HepG2 (cell line): Measurements from ENCODE around the gene CXCR5. TPM values are rescaled to one million over a fixed set of nuclear protein-coding genes. Genes with fewer than 3 reads are reported as not detected.

ENCODE experiments used
- ATAC-seq: fragments of 200-7000 bp; cut with Tn5 transposase; 3 replicates; pipeline ENCODE4 v1.9.1; 2020; ENCODE audit warnings: mild to moderate bottlenecking, moderate library complexity
- BruUV-seq: library from RNA; stranded (reverse); fragments of 400-500 nt; replicated peaks from 2 replicates; lab custom pipeline; 2021; lab: Mats Ljungman, UMichigan
- CTCF ChIA-PET: fragments of 300-600 bp; formaldehyde crosslinking; extraction: SDS; loops from one replicate; lab custom pipeline; 2021; ENCODE audit warnings: low total read pairs, inconsistent platforms, low intra/inter-chr PET ratio; lab: Yijun Ruan, JAX
- POLR2A ChIA-PET: fragments of 350-600 bp; sonication (Branson Sonifier 250); formaldehyde crosslinking; loops from one replicate; lab custom pipeline; 2020; ENCODE audit warnings: antibody characterized with exemption, inconsistent platforms; lab: Yijun Ruan, JAX
- DNase-seq: peaks from one replicate; pipeline ENCODE4 v3.0.0-alpha.2; 2015; ENCODE audit warnings: low spot score
- FAIRE-seq: peaks from 3 replicates; lab custom pipeline; 2011; peaks lifted over from hg19 to GRCh38; lab: Jason Lieb, UNC
- H2AFZ ChIP-seq: one replicate; pipeline ENCODE4 v1.6.1; 2011; ENCODE audit warnings: low read length, inconsistent platforms
- H3K27ac ChIP-seq: fragments of 300-600 bp; 3 replicates; pipeline ENCODE4 v1.8.0; 2011; ENCODE audit warnings: mixed run types, mild to moderate bottlenecking, mixed read lengths, low read length, inconsistent platforms; ENCODE audit not compliant: insufficient read depth; ENCODE audit errors: extremely low read length
- H3K27me3 ChIP-seq, 2 experiments: fragments of 200-600 bp in 1 of 2; 2 replicates in 1 of 2; 3 replicates in 1 of 2; pipeline versions ENCODE4 v1.6.0 to v1.8.0; 2011; ENCODE audit warnings: low read length in 2 of 2, mild to moderate bottlenecking in 2 of 2, moderate library complexity in 2 of 2, inconsistent platforms in 1 of 2; ENCODE audit not compliant: insufficient read depth in 2 of 2, control insufficient read depth in 1 of 2
- H3K36me3 ChIP-seq, 2 experiments: fragments of 200-600 bp in 1 of 2; replicated peaks in 1 of 2; 2 replicates in 1 of 2; 3 replicates in 1 of 2; pipeline versions ENCODE4 v1.5.1 to v1.8.0; 2011; ENCODE audit warnings: low read length in 2 of 2, inconsistent platforms in 1 of 2; ENCODE audit not compliant: insufficient read depth in 2 of 2, control insufficient read depth in 1 of 2
- H3K4me1 ChIP-seq: 2 replicates; pipeline ENCODE4 v1.5.1; 2012; ENCODE audit warnings: low read length, inconsistent platforms; ENCODE audit not compliant: insufficient read depth
- H3K4me2 ChIP-seq: 2 replicates; pipeline ENCODE4 v1.6.0; 2011; ENCODE audit warnings: low read depth, low read length, inconsistent platforms
- H3K4me3 ChIP-seq, 3 experiments: fragments of 200-600 bp in 1 of 3; sonication (generic), shearing (Covaris generic) in 1 of 3; replicated peaks in 1 of 3; 2 replicates each; pipeline ENCODE4 v1.5.1; 2011 to 2016; ENCODE audit warnings: low read length in 3 of 3, inconsistent platforms in 2 of 3, low read depth in 2 of 3, mild to moderate bottlenecking in 2 of 3, control low read depth in 1 of 3, mixed read lengths in 1 of 3; ENCODE audit not compliant: insufficient read depth in 1 of 3
- H3K79me2 ChIP-seq: one replicate; pipeline ENCODE4 v1.6.1; 2011; ENCODE audit warnings: low read length, inconsistent platforms; ENCODE audit not compliant: insufficient read depth
- H3K9ac ChIP-seq: 2 replicates; pipeline ENCODE4 v1.6.0; 2011; ENCODE audit warnings: mild to moderate bottlenecking, low read depth, low read length, inconsistent platforms; ENCODE audit not compliant: insufficient read depth
- H3K9me3 ChIP-seq: 2 replicates; pipeline ENCODE4 v1.5.1; 2012; ENCODE audit warnings: mild to moderate bottlenecking, low read length
- H4K20me1 ChIP-seq: 2 replicates; pipeline ENCODE4 v1.6.0; 2011; ENCODE audit warnings: inconsistent platforms, mild to moderate bottlenecking, low read length, moderate library complexity; ENCODE audit not compliant: insufficient read depth
- CERS6 ChIP-seq: sonication (generic); formaldehyde crosslinking; IDR thresholded peaks from 2 replicates; pipeline ENCODE4 v1.5.0; 2020; ENCODE audit warnings: missing genetic modification reagents
- CHD2 ChIP-seq: IDR thresholded peaks from 2 replicates; pipeline ENCODE4 v1.6.1; 2011; ENCODE audit warnings: low read depth, low read length, improper control_type of control experiment
- ETV6 ChIP-seq: sonication (generic); formaldehyde crosslinking; conservative IDR thresholded peaks from 2 replicates; pipeline ENCODE4 v1.4.0; 2020; ENCODE audit warnings: missing genetic modification reagents
- MAFG ChIP-seq: sonication (generic); formaldehyde crosslinking; IDR thresholded peaks from 2 replicates; pipeline ENCODE4 v1.5.1; 2020; ENCODE audit warnings: mild to moderate bottlenecking, missing genetic modification reagents
- MIER2 ChIP-seq: IDR thresholded peaks from 2 replicates; pipeline ENCODE4 v1.6.1; 2016; ENCODE audit warnings: missing biosample characterization, missing genetic modification reagents
- NCOA2 ChIP-seq: sonication (generic); formaldehyde crosslinking; IDR thresholded peaks from 2 replicates; pipeline ENCODE4 v1.8.0; 2022; ENCODE audit warnings: inconsistent platforms
- NRL ChIP-seq: sonication (generic); formaldehyde crosslinking; IDR thresholded peaks from 2 replicates; pipeline ENCODE4 v1.5.0; 2020; ENCODE audit warnings: missing genetic modification reagents, mild to moderate bottlenecking, moderate library complexity, borderline replicate concordance
- RBFOX2 ChIP-seq: fragments of 200-400 bp; formaldehyde crosslinking; IDR thresholded peaks from 2 replicates; pipeline ENCODE4 v1.6.1; 2017; ENCODE audit warnings: low read depth, mild to moderate bottlenecking, low read length
- SIN3B ChIP-seq: fragments of 150-350 bp; IDR thresholded peaks from 2 replicates; pipeline ENCODE4 v1.6.1; 2014; ENCODE audit warnings: low read length
- SIX1 ChIP-seq: sonication (generic); formaldehyde crosslinking; IDR thresholded peaks from 2 replicates; pipeline ENCODE4 v1.4.0; 2020; ENCODE audit warnings: missing genetic modification reagents, borderline replicate concordance
- ZBTB20 ChIP-seq: sonication (generic); formaldehyde crosslinking; IDR thresholded peaks from 2 replicates; pipeline ENCODE4 v1.8.1; 2023; ENCODE audit warnings: missing genetic modification reagents, low read depth, mild to moderate bottlenecking, borderline replicate concordance
- ZNF660 ChIP-seq: sonication (generic); formaldehyde crosslinking; IDR thresholded peaks from 2 replicates; pipeline ENCODE4 v1.5.1; 2020; ENCODE audit warnings: mild to moderate bottlenecking, low read depth, missing genetic modification reagents, borderline replicate concordance
- ZNF713 ChIP-seq: sonication (generic); formaldehyde crosslinking; IDR thresholded peaks from 2 replicates; pipeline ENCODE4 v1.4.0; 2020; ENCODE audit warnings: mild to moderate bottlenecking, missing genetic modification reagents
- WGBS: methylation state at CpG from one replicate; pipeline ENCODE4 v1.1.6; 2017; ENCODE audit warnings: low lambda C conversion rate; 5-methylcytosine and 5-hydroxymethylcytosine counted together
- in situ Hi-C: cut with HindIII; loops from 2 replicates; pipeline ENCODE4 v1.10.0; 2017; ENCODE audit warnings: low pct_unique_long_range_greater_than_20kb; ENCODE audit not compliant: extremely low pct_ligation_motif_present
- intact Hi-C: fragments of 100-400 bp; cut with micrococcal nuclease; formaldehyde crosslinking; loops from one replicate; pipeline ENCODE4 v1.10.0; 2022; ENCODE audit not compliant: unreplicated experiment
- polyA plus RNA-seq, 8 experiments: library from polyadenylated mRNA; depleted of rRNA in 3 of 8; stranded (reverse) in 7 of 8; unstranded in 1 of 8; fragments of >200 nt; fragmentation: Illumina TruSeq in 4 of 8; extraction: Trizol in 4 of 8; gene quantifications; 2 replicates each; pipeline versions ENCODE4 v1.2.1 to v1.2.3, GENCODE V29; 2011 to 2016; ENCODE audit warnings: low read depth in 4 of 8, missing spikeins in 1 of 8, mixed read lengths in 1 of 8; ENCODE audit not compliant: insufficient read depth in 1 of 8
- total RNA-seq, 5 experiments: library from RNA; depleted of rRNA; stranded (reverse); fragments of >200 nt; fragmentation: Illumina TruSeq; extraction: Trizol; gene quantifications; 2 replicates each; pipeline ENCODE4 v1.2.3, GENCODE V29; 2016; ENCODE audit warnings: low read depth in 1 of 5
- TF ChIP-seq, protein P1 (sequence below): IDR thresholded peaks from 2 replicates; pipeline ENCODE4 v1.6.1; 2016; ENCODE audit warnings: low read depth, borderline replicate concordance
- TF ChIP-seq, protein P2 (sequence below): sonication (generic); formaldehyde crosslinking; conservative IDR thresholded peaks from 2 replicates; pipeline ENCODE4 v1.5.0; 2020; ENCODE audit warnings: missing genetic modification reagents
- TF ChIP-seq, protein P3 (sequence below): sonication (generic); formaldehyde crosslinking; IDR thresholded peaks from 2 replicates; pipeline ENCODE4 v1.4.0; 2020; ENCODE audit warnings: missing genetic modification reagents
- TF ChIP-seq, protein P4 (sequence below): sonication (generic); formaldehyde crosslinking; IDR thresholded peaks from 2 replicates; pipeline ENCODE4 v1.4.0; 2020; ENCODE audit warnings: mild to moderate bottlenecking, missing genetic modification reagents, borderline replicate concordance

CXCR5 gene
- total and polyA plus RNA-seq, 2 of the 13 experiments (the other 11 are each of a cell fraction or from before 2014, with no cell fraction given): not detected

DNA sequence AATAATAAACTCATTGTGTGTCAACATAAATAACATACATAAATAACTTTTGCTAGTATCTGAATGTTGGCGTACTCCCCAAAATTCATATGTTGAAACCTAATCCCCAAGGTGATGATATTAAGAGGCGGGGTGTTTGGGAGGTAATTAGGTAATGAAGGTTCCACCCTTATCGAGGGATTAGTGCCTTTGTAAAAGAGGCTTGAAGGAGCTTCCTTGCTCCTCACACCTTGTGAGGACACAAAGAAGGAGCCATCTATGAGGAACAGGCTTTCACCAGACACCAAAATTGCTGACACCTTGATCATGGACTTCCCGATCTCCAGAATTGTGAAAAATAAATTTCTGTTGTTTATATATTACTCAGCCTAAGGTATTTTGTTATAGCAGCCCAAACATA, 33.9 kb upstream of the CXCR5 start (continued):
- TF ChIP-seq NCOA2 (CRISPR knock-in tag): no peak
- TF ChIP-seq, protein P1, sequence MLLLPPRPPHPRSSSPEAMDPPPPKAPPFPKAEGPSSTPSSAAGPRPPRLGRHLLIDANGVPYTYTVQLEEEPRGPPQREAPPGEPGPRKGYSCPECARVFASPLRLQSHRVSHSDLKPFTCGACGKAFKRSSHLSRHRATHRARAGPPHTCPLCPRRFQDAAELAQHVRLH (CRISPR knock-in tag): no peak
- no peak for TF ChIP-seq ZBTB20 (CRISPR knock-in tag)
- TF ChIP-seq, protein P2, sequence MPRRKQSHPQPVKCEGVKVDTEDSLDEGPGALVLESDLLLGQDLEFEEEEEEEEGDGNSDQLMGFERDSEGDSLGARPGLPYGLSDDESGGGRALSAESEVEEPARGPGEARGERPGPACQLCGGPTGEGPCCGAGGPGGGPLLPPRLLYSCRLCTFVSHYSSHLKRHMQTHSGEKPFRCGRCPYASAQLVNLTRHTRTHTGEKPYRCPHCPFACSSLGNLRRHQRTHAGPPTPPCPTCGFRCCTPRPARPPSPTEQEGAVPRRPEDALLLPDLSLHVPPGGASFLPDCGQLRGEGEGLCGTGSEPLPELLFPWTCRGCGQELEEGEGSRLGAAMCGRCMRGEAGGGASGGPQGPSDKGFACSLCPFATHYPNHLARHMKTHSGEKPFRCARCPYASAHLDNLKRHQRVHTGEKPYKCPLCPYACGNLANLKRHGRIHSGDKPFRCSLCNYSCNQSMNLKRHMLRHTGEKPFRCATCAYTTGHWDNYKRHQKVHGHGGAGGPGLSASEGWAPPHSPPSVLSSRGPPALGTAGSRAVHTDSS: no peak
- TF ChIP-seq MAFG (CRISPR knock-in tag): no peak
- no peak for TF ChIP-seq NRL (CRISPR knock-in tag)
- no peak for TF ChIP-seq SIX1 (CRISPR knock-in tag)
- TF ChIP-seq SIN3B: no peak
- TF ChIP-seq CERS6 (CRISPR knock-in tag): no peak

DNA sequence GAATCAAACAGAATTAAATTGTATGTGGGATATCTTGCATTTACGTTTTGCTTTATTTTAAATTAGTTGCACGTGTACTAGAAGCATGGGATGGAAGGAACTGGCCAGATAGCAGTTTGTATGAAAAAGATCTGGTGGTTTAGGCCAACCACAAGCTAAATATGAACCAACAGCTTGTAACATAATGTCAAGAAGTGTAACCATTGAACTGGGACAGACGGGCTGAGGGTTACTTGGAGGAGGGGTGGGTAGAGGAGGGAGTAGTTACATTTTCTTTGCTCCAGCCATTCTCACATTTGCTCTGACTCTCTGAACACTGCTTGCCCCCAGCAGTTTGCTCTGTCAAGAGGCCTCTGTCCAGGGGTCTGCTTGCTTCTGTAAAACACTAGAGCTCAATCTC, 31.7 kb upstream of the CXCR5 start:
- no TSS peak for BruUV-seq
- Histone ChIP-seq H3K27ac (no peak overlapping the region), H3K79me2 (no peaks in the 10 kb centered on the region), H3K9me3 (no peaks in the 10 kb centered on the region), H3K4me2 (no peak overlapping the region), H3K27me3 (no peaks in the 10 kb centered on the region; a peak in 1 of 5 replicates), H3K36me3 (no peaks in the 10 kb centered on the region), H3K4me1 (no peaks in the 10 kb centered on the region), H2AFZ (no peak overlapping the region), H4K20me1 (no peaks in the 10 kb centered on the region), H3K9ac (no peak overlapping the region), H3K4me3 (no peak overlapping the region)
- intact Hi-C loops: no loop called here
- in situ Hi-C loops: no loop called here
- FAIRE-seq (no peak), ATAC-seq (no peak), DNase-seq (no peak)
- POLR2A ChIA-PET: interaction anchor here (0.8 kb wide), 1 partner anchor 59 kb away, joined by 3 read pairs; no protein-coding TSS in a partner anchor
- WGBS: 14% methylated on average over 3 of the region's 3 CpGs
- CTCF ChIA-PET: no interaction called here
- no peak for TF ChIP-seq RBFOX2
- TF ChIP-seq, protein P3, sequence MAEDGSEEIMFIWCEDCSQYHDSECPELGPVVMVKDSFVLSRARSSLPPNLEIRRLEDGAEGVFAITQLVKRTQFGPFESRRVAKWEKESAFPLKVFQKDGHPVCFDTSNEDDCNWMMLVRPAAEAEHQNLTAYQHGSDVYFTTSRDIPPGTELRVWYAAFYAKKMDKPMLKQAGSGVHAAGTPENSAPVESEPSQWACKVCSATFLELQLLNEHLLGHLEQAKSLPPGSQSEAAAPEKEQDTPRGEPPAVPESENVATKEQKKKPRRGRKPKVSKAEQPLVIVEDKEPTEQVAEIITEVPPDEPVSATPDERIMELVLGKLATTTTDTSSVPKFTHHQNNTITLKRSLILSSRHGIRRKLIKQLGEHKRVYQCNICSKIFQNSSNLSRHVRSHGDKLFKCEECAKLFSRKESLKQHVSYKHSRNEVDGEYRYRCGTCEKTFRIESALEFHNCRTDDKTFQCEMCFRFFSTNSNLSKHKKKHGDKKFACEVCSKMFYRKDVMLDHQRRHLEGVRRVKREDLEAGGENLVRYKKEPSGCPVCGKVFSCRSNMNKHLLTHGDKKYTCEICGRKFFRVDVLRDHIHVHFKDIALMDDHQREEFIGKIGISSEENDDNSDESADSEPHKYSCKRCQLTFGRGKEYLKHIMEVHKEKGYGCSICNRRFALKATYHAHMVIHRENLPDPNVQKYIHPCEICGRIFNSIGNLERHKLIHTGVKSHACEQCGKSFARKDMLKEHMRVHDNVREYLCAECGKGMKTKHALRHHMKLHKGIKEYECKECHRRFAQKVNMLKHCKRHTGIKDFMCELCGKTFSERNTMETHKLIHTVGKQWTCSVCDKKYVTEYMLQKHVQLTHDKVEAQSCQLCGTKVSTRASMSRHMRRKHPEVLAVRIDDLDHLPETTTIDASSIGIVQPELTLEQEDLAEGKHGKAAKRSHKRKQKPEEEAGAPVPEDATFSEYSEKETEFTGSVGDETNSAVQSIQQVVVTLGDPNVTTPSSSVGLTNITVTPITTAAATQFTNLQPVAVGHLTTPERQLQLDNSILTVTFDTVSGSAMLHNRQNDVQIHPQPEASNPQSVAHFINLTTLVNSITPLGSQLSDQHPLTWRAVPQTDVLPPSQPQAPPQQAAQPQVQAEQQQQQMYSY (CRISPR knock-in tag): no peak
- no peak for TF ChIP-seq MIER2 (CRISPR knock-in tag)
- TF ChIP-seq, protein P4, sequence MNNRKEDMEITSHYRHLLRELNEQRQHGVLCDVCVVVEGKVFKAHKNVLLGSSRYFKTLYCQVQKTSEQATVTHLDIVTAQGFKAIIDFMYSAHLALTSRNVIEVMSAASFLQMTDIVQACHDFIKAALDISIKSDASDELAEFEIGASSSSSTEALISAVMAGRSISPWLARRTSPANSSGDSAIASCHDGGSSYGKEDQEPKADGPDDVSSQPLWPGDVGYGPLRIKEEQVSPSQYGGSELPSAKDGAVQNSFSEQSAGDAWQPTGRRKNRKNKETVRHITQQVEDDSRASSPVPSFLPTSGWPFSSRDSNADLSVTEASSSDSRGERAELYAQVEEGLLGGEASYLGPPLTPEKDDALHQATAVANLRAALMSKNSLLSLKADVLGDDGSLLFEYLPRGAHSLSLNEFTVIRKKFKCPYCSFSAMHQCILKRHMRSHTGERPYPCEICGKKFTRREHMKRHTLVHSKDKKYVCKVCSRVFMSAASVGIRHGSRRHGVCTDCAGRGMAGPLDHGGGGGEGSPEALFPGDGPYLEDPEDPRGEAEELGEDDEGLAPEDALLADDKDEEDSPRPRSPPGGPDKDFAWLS (CRISPR knock-in tag): no peak
- no peak for TF ChIP-seq ZNF713
- no peak for TF ChIP-seq CHD2
- TF ChIP-seq ZNF660 (CRISPR knock-in tag): no peak
- TF ChIP-seq ETV6 (CRISPR knock-in tag): no peak
